ENCODE data around the gene LRRC4B. TPM values are rescaled to one million over a fixed set of nuclear protein-coding genes. Genes with fewer than 3 reads are reported as not detected.

LRRC4B gene
- total and polyA plus RNA-seq, 2 experiments from 2014 or later: 2.1 to 6.0 TPM

GRCh38 chr19:50494186-50495019 lies 73.8 kb downstream of the LRRC4B start:
- 73% methylated on average over 4 of the region's 7 CpGs for WGBS (ENCODE audit: low lambda C conversion rate, missing lambda C conversion rate)
- TF ChIP-seq EZH2phosphoT487 (IDR thresholded peaks at IDR 0.05; ENCODE audit: low read depth, severe bottlenecking, unreplicated experiment): no peak
- no peak for TF ChIP-seq CTCF (IDR thresholded peaks at IDR 0.05; ENCODE audit: poor library complexity)
- TF ChIP-seq EZH2 (IDR thresholded peaks at IDR 0.05; ENCODE audit: borderline replicate concordance): no peak

GRCh38 chr19:50493171-50493570 lies 75.1 kb downstream of the LRRC4B start:
- WGBS (ENCODE audit: low lambda C conversion rate, missing lambda C conversion rate): 70% methylated on average over 7 of the region's 8 CpGs
- Histone ChIP-seq H3K27ac (no peak overlapping the region), H3K79me2 (no peaks in the 10 kb centered on the region), H3K36me3 (replicated peaks; ENCODE audit: insufficient read depth, low read depth) (no peaks in the 10 kb centered on the region), H2AFZ (no peak overlapping the region), H3K4me1 (ENCODE audit: insufficient read depth) (no peaks in the 10 kb centered on the region), H3K27me3 (peaks cover 18% of the 10 kb centered on the region), H3K9me2 (replicated peaks; ENCODE audit: insufficient read depth) (no peaks in the 10 kb centered on the region), H3K4me3 (no peak overlapping the region), H3K9me3 (ENCODE audit: low read depth) (no peaks in the 10 kb centered on the region), H3K4me2 (no peak overlapping the region), H4K20me1 (ENCODE audit: insufficient read depth, poor library complexity, severe bottlenecking) (no peaks in the 10 kb centered on the region)
- TF ChIP-seq EZH2phosphoT487 (IDR thresholded peaks at IDR 0.05; ENCODE audit: low read depth, severe bottlenecking, unreplicated experiment) (no peak), CTCF (IDR thresholded peaks at IDR 0.05; ENCODE audit: poor library complexity) (no peak), EZH2 (IDR thresholded peaks at IDR 0.05; ENCODE audit: borderline replicate concordance) (no peak)
- no peak for DNase-seq (ENCODE audit: low spot score)

More at GRCh38 chr19:50494186-50495019, 73.8 kb downstream of the LRRC4B start:
- H3K4me3 ChIP-seq: no peak overlapping the region
- no peak overlapping the region for H3K27ac ChIP-seq
- DNase-seq (ENCODE audit: low spot score): no peak
- no peak overlapping the region for H3K4me2 ChIP-seq
- no peaks in the 10 kb centered on the region for H3K9me2 ChIP-seq (replicated peaks; ENCODE audit: insufficient read depth)
- no peaks in the 10 kb centered on the region for H3K4me1 ChIP-seq (ENCODE audit: insufficient read depth)
- H3K9me3 ChIP-seq (ENCODE audit: low read depth): no peaks in the 10 kb centered on the region
- H2AFZ ChIP-seq: no peak overlapping the region
- no peaks in the 10 kb centered on the region for H4K20me1 ChIP-seq (ENCODE audit: insufficient read depth, poor library complexity, severe bottlenecking)
- peaks cover 21% of the 10 kb centered on the region for H3K27me3 ChIP-seq
- H3K36me3 ChIP-seq (replicated peaks; ENCODE audit: insufficient read depth, low read depth): no peaks in the 10 kb centered on the region
- H3K79me2 ChIP-seq: no peaks in the 10 kb centered on the region

GRCh38 chr19:50492303-50493052 lies 75.8 kb downstream of the LRRC4B start:
- no peaks in the 10 kb centered on the region for H3K4me1 ChIP-seq (ENCODE audit: insufficient read depth)
- no peaks in the 10 kb centered on the region for H3K9me3 ChIP-seq (ENCODE audit: low read depth)
- peaks cover 18% of the 10 kb centered on the region for H3K27me3 ChIP-seq
- H3K4me2 ChIP-seq: peak overlapping the region; percentile 51
- no peaks in the 10 kb centered on the region for H4K20me1 ChIP-seq (ENCODE audit: insufficient read depth, poor library complexity, severe bottlenecking)
- TF ChIP-seq EZH2 (IDR thresholded peaks at IDR 0.05; ENCODE audit: borderline replicate concordance) (no peak), CTCF (IDR thresholded peaks at IDR 0.05; ENCODE audit: poor library complexity) (no peak)
- no peaks in the 10 kb centered on the region for H3K79me2 ChIP-seq
- H3K36me3 ChIP-seq (replicated peaks; ENCODE audit: insufficient read depth, low read depth): no peaks in the 10 kb centered on the region
- no peak overlapping the region for H3K27ac ChIP-seq
- H3K9me2 ChIP-seq (replicated peaks; ENCODE audit: insufficient read depth): no peaks in the 10 kb centered on the region
- 25% methylated on average over 9 of the region's 12 CpGs for WGBS (ENCODE audit: low lambda C conversion rate, missing lambda C conversion rate)
- H2AFZ ChIP-seq: no peak overlapping the region
- no peak overlapping the region for H3K4me3 ChIP-seq
- DNase-seq (ENCODE audit: low spot score): no peak

All from hepatocyte (in vitro differentiated cells).